ENCODE results near the gene ITPA. TPM values are rescaled to one million over a fixed set of nuclear protein-coding genes. Genes with fewer than 3 reads are reported as not detected.

ITPA gene
- total RNA-seq, 1 experiment from 2014 or later = 117 TPM

- no peak for ATAC-seq
- POLR2A ChIA-PET (ENCODE audit: unreplicated experiment) = no interaction called here
- Histone ChIP-seq H3K4me2 (ENCODE audit: low read length) (no peak overlapping the region), H3K27ac (ENCODE audit: low read length) (no peak overlapping the region), H3K9me2 (replicated peaks; ENCODE audit: low read length) (no peaks in the 10 kb centered on the region), H4K20me1 (ENCODE audit: low read length) (no peaks in the 10 kb centered on the region), H3K27me3 (ENCODE audit: low read length) (no peaks in the 10 kb centered on the region), H3K4me3 (ENCODE audit: low read length) (no peak overlapping the region), H3F3A (ENCODE audit: low read length, unreplicated experiment) (peaks cover 5% of the 10 kb centered on the region), H3K36me3 (ENCODE audit: low read depth, low read length) (peaks cover 16% of the 10 kb centered on the region; the same call in 1 of the 2 replicates), H2AFZ (ENCODE audit: low read length) (no peak overlapping the region), H3K4me1 (ENCODE audit: insufficient read depth, low read length) (peaks cover 31% of the 10 kb centered on the region), H3K9ac (ENCODE audit: low read length) (no peak overlapping the region), H3K79me2 (ENCODE audit: low read length) (no peaks in the 10 kb centered on the region), H3K9me3 (ENCODE audit: low read length) (no peaks in the 10 kb centered on the region)
- CTCF ChIA-PET = no interaction called here
- intact Hi-C loops (cut with micrococcal nuclease) = no loop called here
- DNase-seq = no peak
- BruUV-seq (replicated peaks) = no TSS peak
- TF ChIP-seq EZH2phosphoT487 (IDR thresholded peaks at IDR 0.05; ENCODE audit: borderline replicate concordance, low read length) (no peak), CTCF (conservative IDR thresholded peaks at IDR 0.05; ENCODE audit: low read depth, low read length) (no peak), EZH2 (IDR thresholded peaks at IDR 0.05; ENCODE audit: low read length, unreplicated experiment) (no peak)
These were observed 18.8 kb downstream of the ITPA start for GRCh38 chr20:3227936-3228749.

- no peak overlapping the region for H2AFZ ChIP-seq (ENCODE audit: low read length)
- no TSS peak for BruUV-seq (replicated peaks)
- CTCF ChIA-PET = no interaction called here
These were observed 19.4 kb downstream of the ITPA start for GRCh38 chr20:3228750-3229032.

More at GRCh38 chr20:3228750-3229032, 19.4 kb downstream of the ITPA start:
- no peak overlapping the region for H3K9ac ChIP-seq (ENCODE audit: low read length)
- H3K4me2 ChIP-seq (ENCODE audit: low read length) = no peak overlapping the region
- no peaks in the 10 kb centered on the region for H3K79me2 ChIP-seq (ENCODE audit: low read length)
- H3K36me3 ChIP-seq (ENCODE audit: low read depth, low read length) = peaks cover 20% of the 10 kb centered on the region; the same call in 1 of the 2 replicates
- H3K9me2 ChIP-seq (replicated peaks; ENCODE audit: low read length) = no peaks in the 10 kb centered on the region
- POLR2A ChIA-PET (ENCODE audit: unreplicated experiment) = no interaction called here
- peaks cover 26% of the 10 kb centered on the region for H3K4me1 ChIP-seq (ENCODE audit: insufficient read depth, low read length)
- no peak overlapping the region for H3K4me3 ChIP-seq (ENCODE audit: low read length)
- ATAC-seq (no peak), DNase-seq (no peak)
- no peaks in the 10 kb centered on the region for H3K9me3 ChIP-seq (ENCODE audit: low read length)
- intact Hi-C loops (cut with micrococcal nuclease) = no loop called here
- no peak overlapping the region for H3K27ac ChIP-seq (ENCODE audit: low read length)
- H3K27me3 ChIP-seq (ENCODE audit: low read length) = no peaks in the 10 kb centered on the region
- H3F3A ChIP-seq (ENCODE audit: low read length, unreplicated experiment) = peaks cover 5% of the 10 kb centered on the region
- no peaks in the 10 kb centered on the region for H4K20me1 ChIP-seq (ENCODE audit: low read length)
- TF ChIP-seq EZH2phosphoT487 (IDR thresholded peaks at IDR 0.05; ENCODE audit: borderline replicate concordance, low read length) (no peak), EZH2 (IDR thresholded peaks at IDR 0.05; ENCODE audit: low read length, unreplicated experiment) (no peak), CTCF (conservative IDR thresholded peaks at IDR 0.05; ENCODE audit: low read depth, low read length) (no peak)

Measured in PC-3 (cell line).